Endothelial cell of umbilical vein (primary cell): ENCODE results near the gene DRC7. TPM values are rescaled to one million over a fixed set of nuclear protein-coding genes. Genes with fewer than 3 reads are reported as not detected.

ENCODE experiments used
- BruUV-seq: library from RNA; stranded (reverse); fragments of 400-500 nt; replicated peaks from 2 replicates; lab custom pipeline; 2021; lab: Mats Ljungman, UMichigan
- CTCF ChIA-PET: fragments of 300-600, 350-600 bp; sonication (Branson Sonifier 250); formaldehyde crosslinking; loops from one replicate; lab custom pipeline; 2021; ENCODE audit warnings: antibody characterized with exemption, inconsistent platforms; lab: Charles Lee
- POLR2A ChIA-PET: fragments of 300-600, 350-600 bp; sonication (Branson Sonifier 250); formaldehyde crosslinking; loops from one replicate; lab custom pipeline; 2021; ENCODE audit warnings: antibody characterized with exemption, inconsistent platforms; lab: Charles Lee
- DNase-seq: peaks from one replicate; pipeline ENCODE4 v3.0.0-alpha.2; 2011; ENCODE audit warnings: low read depth, low spot score
- FAIRE-seq: peaks from 2 replicates; lab custom pipeline; 2011; peaks lifted over from hg19 to GRCh38; lab: Jason Lieb, UNC
- H2AFZ ChIP-seq: 2 replicates; pipeline ENCODE4 v1.6.0; 2012; ENCODE audit warnings: low read depth, low read length, control low read depth, inconsistent platforms
- H3K27ac ChIP-seq: 2 replicates; pipeline ENCODE4 v1.5.1; 2011; ENCODE audit warnings: low read depth, mild to moderate bottlenecking, control low read depth, low read length, moderate library complexity; ENCODE audit not compliant: insufficient read depth
- H3K27me3 ChIP-seq, 2 experiments: 2 replicates each; pipeline versions ENCODE4 v1.6.0 to v1.6.1; 2011; ENCODE audit warnings: low read length in 2 of 2, mixed read lengths in 1 of 2; ENCODE audit not compliant: control insufficient read depth in 2 of 2, insufficient read depth in 2 of 2
- H3K36me3 ChIP-seq, 2 experiments: 2 replicates in 1 of 2; 3 replicates in 1 of 2; pipeline ENCODE4 v1.5.1; 2011; ENCODE audit warnings: low read length in 2 of 2, mild to moderate bottlenecking in 1 of 2, moderate library complexity in 1 of 2; ENCODE audit not compliant: control insufficient read depth in 2 of 2, insufficient read depth in 2 of 2; ENCODE audit errors: extremely low read depth in 1 of 2
- H3K4me1 ChIP-seq: 3 replicates; pipeline ENCODE4 v1.5.1; 2011; ENCODE audit warnings: mild to moderate bottlenecking, low read length; ENCODE audit not compliant: control insufficient read depth, insufficient read depth; ENCODE audit errors: extremely low read depth
- H3K4me2 ChIP-seq: 2 replicates; pipeline ENCODE4 v1.6.1; 2011; ENCODE audit warnings: low read length, control low read depth, mixed read lengths; ENCODE audit not compliant: insufficient read depth
- H3K4me3 ChIP-seq, 3 experiments: fragments of 200-600 bp in 1 of 3; sonication (generic), shearing (Covaris generic) in 1 of 3; replicated peaks in 1 of 3; 2 replicates each; pipeline ENCODE4 v1.5.1; 2011 to 2016; ENCODE audit warnings: control low read depth in 3 of 3, low read length in 3 of 3, mild to moderate bottlenecking in 2 of 3, inconsistent platforms in 1 of 3, low read depth in 1 of 3, moderate library complexity in 1 of 3; ENCODE audit not compliant: insufficient read depth in 1 of 3
- H3K79me2 ChIP-seq: 2 replicates; pipeline ENCODE4 v1.6.0; 2012; ENCODE audit warnings: low read length, inconsistent platforms; ENCODE audit not compliant: control insufficient read depth, insufficient read depth
- H3K9ac ChIP-seq: replicated peaks from 2 replicates; pipeline ENCODE3; 2011; ENCODE audit warnings: low read length, control low read depth; ENCODE audit not compliant: insufficient read depth; ENCODE audit errors: extremely low read depth
- H3K9me1 ChIP-seq: replicated peaks from 3 replicates; pipeline ENCODE4 v1.6.0; 2011; ENCODE audit warnings: mild to moderate bottlenecking, low read length; ENCODE audit not compliant: control insufficient read depth, insufficient read depth; ENCODE audit errors: extremely low read depth
- H3K9me3 ChIP-seq: replicated peaks from 2 replicates; pipeline ENCODE4 v1.5.1; 2012; ENCODE audit warnings: low read length, inconsistent platforms; ENCODE audit not compliant: control insufficient read depth, insufficient read depth
- H4K20me1 ChIP-seq: replicated peaks from 2 replicates; pipeline ENCODE3; 2011; ENCODE audit warnings: mild to moderate bottlenecking, low read length; ENCODE audit not compliant: control insufficient read depth, insufficient read depth; ENCODE audit errors: extremely low read depth
- EZH2 ChIP-seq: IDR thresholded peaks from 2 replicates; pipeline ENCODE4 v1.6.1; 2012; ENCODE audit warnings: borderline replicate concordance, low read depth, mild to moderate bottlenecking, moderate library complexity, low read length, inconsistent platforms; ENCODE audit not compliant: severe bottlenecking
- FOS ChIP-seq: IDR thresholded peaks from 2 replicates; pipeline ENCODE4 v1.6.1; 2011; ENCODE audit warnings: mild to moderate bottlenecking, low read length, moderate library complexity, borderline replicate concordance; ENCODE audit not compliant: insufficient read depth
- GATA2 ChIP-seq: IDR thresholded peaks from 2 replicates; pipeline ENCODE4 v1.7.0; 2011; ENCODE audit warnings: low read depth, mild to moderate bottlenecking, moderate library complexity, mixed read lengths, low read length; ENCODE audit not compliant: insufficient read length, insufficient read depth
- JUN ChIP-seq: IDR thresholded peaks from 2 replicates; pipeline ENCODE4 v1.6.1; 2011; ENCODE audit warnings: borderline replicate concordance, low read depth; ENCODE audit not compliant: insufficient read length, insufficient read depth
- MYC ChIP-seq: IDR thresholded peaks from one replicate; pipeline ENCODE4 v1.6.1; 2011; ENCODE audit warnings: mild to moderate bottlenecking, low read depth, low read length
- POLR2A ChIP-seq: IDR thresholded peaks from 2 replicates; pipeline ENCODE4 v1.6.1; 2012; ENCODE audit warnings: low read depth, mild to moderate bottlenecking, control low read depth, low read length
- POLR2AphosphoS5 ChIP-seq: IDR thresholded peaks from 2 replicates; pipeline ENCODE4 v1.6.1; 2012; ENCODE audit warnings: low read depth, mild to moderate bottlenecking, control low read depth, low read length, moderate library complexity; ENCODE audit not compliant: insufficient read depth
- dilution Hi-C: fragments of 300-500 bp; cut with MboI; formaldehyde crosslinking; loops from one replicate; pipeline ENCODE4 v1.15.0; 2019; ENCODE audit warnings: low sequenced_read_pairs; ENCODE audit not compliant: extremely low pct_ligation_motif_present
- intact Hi-C: fragments of 100-400 bp; cut with micrococcal nuclease; formaldehyde crosslinking; loops from one replicate; pipeline ENCODE4 v1.10.0; 2022
- polyA plus RNA-seq, 4 experiments: library from polyadenylated mRNA; depleted of rRNA in 3 of 4; stranded (reverse) in 3 of 4; unstranded in 1 of 4; fragments of >200 nt; gene quantifications; 2 replicates each; pipeline versions ENCODE4 v1.2.1 to v1.2.3, GENCODE V29; 2011 to 2012; ENCODE audit warnings: missing spikeins in 1 of 4
- total RNA-seq: library from RNA; stranded (reverse); gene quantifications from 2 replicates; pipeline ENCODE4 v1.2.3, GENCODE V29; 2021
- TF ChIP-seq, protein P1 (sequence below), 2 donors: IDR thresholded peaks; 1 replicate in 1 of 2; 2 replicates in 1 of 2; pipeline ENCODE4 v1.5.1; 2011; ENCODE audit warnings: low read length in 2 of 2, mild to moderate bottlenecking in 2 of 2, moderate library complexity in 2 of 2, control low read depth in 1 of 2, inconsistent platforms in 1 of 2, low read depth in 1 of 2; ENCODE audit not compliant: insufficient read depth in 1 of 2; ENCODE audit errors: extremely low read depth in 1 of 2
- TF ChIP-seq, protein P2 (sequence below): IDR thresholded peaks from 2 replicates; pipeline ENCODE4 v1.6.1; 2011; ENCODE audit not compliant: insufficient read depth, insufficient read length

Gene DRC7
- total and polyA plus RNA-seq, 2 donors (not counting 3 experiments of a cell fraction or from before 2014, with no cell fraction given) = 0.13 to 0.77 TPM

DNA sequence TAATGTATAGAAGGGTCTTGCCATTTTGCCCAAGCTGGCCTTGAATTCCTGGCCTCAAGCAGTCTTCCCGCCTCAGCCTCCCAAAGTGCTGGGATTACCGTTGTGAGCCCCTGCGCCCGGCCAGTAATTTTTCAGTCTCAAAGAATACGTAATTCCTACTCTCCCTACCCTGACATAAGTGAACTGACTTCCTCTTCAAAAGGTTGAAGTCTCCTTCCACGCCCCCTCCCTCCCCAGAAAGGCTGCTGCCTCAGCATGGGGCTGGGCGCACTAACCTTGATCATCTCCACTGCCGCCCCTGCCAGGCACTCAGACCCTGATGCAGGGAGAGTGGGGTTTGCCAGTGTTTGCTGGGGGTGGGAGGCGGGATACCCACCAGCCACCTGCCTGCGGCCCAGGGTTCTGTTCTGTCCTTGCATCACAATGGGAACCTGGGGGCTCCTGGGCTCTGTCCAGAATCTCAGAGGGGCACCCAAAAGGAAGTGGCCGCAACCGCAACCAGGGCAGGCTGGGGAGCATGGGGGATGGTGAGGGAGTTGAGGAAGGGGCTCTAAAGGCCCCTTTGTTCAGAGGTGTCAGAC is 80.2 kb downstream of the DRC7 start:
- Histone ChIP-seq H3K27ac (no peak overlapping the region), H3K79me2 (no peaks in the 10 kb centered on the region), H4K20me1 (no peaks in the 10 kb centered on the region), H3K9me1 (no peaks in the 10 kb centered on the region), H3K4me3 (no peak overlapping the region), H2AFZ (no peak overlapping the region), H3K4me1 (no peaks in the 10 kb centered on the region), H3K36me3 (peaks cover 3 to 17% of the 10 kb centered on the region in 2 experiments), H3K4me2 (no peak overlapping the region), H3K9ac (no peak overlapping the region), H3K9me3 (no peaks in the 10 kb centered on the region), H3K27me3 (no peaks in the 10 kb centered on the region)
- no peak for DNase-seq
- FAIRE-seq = no peak
- dilution Hi-C loops = no loop called here
- intact Hi-C loops = no loop called here
- ChIA-PET CTCF (interaction anchor here (1.4 to 1.6 kb wide), 3 partner anchors 10 to 20 kb away, joined by 3 to 4 read pairs (median 4); no protein-coding TSS in a partner anchor), POLR2A (no interaction called here)
- BruUV-seq = no TSS peak
- TF ChIP-seq FOS = no peak
- TF ChIP-seq MYC = no peak
- no peak for TF ChIP-seq GATA2
- no peak for TF ChIP-seq EZH2
- TF ChIP-seq, protein P1, sequence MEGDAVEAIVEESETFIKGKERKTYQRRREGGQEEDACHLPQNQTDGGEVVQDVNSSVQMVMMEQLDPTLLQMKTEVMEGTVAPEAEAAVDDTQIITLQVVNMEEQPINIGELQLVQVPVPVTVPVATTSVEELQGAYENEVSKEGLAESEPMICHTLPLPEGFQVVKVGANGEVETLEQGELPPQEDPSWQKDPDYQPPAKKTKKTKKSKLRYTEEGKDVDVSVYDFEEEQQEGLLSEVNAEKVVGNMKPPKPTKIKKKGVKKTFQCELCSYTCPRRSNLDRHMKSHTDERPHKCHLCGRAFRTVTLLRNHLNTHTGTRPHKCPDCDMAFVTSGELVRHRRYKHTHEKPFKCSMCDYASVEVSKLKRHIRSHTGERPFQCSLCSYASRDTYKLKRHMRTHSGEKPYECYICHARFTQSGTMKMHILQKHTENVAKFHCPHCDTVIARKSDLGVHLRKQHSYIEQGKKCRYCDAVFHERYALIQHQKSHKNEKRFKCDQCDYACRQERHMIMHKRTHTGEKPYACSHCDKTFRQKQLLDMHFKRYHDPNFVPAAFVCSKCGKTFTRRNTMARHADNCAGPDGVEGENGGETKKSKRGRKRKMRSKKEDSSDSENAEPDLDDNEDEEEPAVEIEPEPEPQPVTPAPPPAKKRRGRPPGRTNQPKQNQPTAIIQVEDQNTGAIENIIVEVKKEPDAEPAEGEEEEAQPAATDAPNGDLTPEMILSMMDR (IDR thresholded peaks at IDR 0.05; ENCODE audit: extremely low read depth in 1 of 2, insufficient read depth in 1 of 2, low read depth in 1 of 2, low read length in 2 of 2) = no peak
- TF ChIP-seq, protein P2, sequence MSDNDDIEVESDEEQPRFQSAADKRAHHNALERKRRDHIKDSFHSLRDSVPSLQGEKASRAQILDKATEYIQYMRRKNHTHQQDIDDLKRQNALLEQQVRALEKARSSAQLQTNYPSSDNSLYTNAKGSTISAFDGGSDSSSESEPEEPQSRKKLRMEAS = no peak
- no peak for TF ChIP-seq POLR2AphosphoS5
- TF ChIP-seq JUN = no peak
- TF ChIP-seq POLR2A = no peak
